Measurements from ENCODE around the gene EML1.

EML1 gene

DNA sequence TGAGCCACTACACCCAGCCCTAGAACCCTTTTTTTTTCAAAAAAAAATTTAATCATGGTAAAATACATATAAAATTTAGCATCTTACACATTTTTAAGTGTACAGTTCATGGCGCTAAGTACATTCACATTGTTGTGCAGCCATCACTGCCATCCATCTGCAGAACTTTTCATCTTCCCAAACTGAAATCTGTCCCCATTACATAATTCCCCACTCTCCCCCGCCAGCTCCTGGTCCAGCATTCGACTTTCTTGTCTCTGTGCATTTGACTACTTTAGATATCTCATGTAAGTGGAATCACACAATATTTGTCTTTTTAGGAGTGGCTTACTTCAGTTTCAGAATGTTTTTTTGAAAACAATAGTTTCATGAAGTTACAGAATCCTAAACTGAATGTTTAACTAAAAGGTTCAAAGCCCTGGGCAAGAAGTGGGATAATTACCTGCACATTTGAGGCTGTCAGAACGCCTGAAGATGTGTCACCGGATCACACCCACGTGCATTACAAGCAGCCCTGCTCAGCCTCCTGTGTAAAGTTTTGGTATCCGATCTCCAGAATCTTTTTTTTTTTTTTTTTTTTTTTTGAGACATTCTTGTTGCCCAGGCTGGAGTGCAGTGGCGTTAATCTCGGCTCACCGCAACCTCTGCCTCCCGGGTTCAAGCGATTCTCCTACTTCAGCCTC lies 12.7 kb downstream of the EML1 start:
- DNase-seq (ENCODE audit: low read depth): no peak

DNA sequence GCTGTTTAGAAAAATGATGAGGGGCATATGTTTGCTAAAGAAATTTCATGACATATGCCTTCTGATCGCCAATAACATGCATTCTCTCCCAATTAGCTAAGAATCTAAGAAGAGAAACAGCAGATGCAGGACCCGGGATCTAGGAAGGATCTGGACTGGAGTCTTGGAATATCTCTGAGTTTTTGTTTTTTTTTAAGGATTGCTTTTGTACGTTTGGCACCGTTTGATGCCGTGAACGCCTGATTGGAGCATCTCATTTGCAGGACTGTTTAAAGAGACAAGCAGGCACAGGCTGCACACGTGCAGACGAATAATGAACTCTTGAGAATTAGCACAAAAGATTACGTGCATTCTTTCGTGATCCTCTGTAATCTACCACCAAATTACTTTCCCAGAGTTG lies 13.6 kb downstream of the EML1 start:
- DNase-seq (ENCODE audit: low read depth): no peak

DNA sequence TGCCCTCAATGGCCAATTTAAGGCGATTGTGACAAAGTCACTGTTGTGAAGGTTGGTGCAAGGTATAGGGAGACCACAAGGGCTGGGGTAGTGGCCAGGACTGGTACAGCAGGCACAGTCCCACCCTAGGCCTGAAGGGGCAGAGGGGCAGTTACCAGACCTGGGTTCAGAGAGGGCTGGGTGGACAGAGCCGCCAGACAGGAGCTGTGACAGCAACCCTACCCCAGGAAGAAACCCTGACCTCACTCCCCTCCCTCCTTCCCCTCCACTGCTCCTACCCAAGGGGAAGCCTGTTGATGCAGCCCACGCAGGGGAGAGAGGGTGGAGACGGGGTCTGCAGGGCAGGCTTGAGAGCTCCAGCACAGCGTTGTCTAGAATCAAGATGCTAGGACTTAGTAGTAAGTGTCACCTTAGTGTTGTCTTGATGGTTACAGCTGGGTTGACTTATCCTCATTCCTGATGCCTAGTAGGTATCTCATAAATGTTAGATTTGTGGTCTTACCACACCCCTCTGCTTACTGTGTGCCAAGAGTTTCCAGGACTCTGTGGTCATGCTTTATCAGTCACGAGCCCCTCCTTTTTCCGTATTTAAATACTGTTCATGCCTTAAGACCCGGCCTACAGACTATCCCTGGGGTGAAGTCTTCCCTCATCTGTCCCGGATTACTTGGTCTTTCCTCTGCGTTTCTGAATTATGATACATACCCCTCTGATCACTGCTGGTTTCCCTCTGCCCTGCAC lies 14.4 kb downstream of the EML1 start:
- DNase-seq (ENCODE audit: low read depth): no peak

DNA sequence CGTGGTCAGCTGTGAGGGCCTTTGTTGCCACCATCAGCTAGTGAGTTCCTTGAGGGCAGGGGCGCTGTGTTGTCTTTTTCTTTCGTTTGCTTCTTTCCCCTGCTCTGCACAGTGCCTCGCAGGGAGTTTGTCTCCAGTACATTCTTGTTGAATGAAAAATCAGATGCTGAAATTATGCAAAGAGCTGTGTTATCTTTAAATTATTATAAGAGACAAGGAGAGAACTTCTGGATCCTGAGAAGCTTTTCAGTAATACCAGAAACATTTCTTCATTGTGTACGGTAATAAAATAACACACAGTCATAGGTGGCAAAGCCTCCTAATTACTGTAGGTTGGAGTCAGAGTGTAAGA lies 14.9 kb downstream of the EML1 start:
- no peak for DNase-seq (ENCODE audit: low read depth)

DNA sequence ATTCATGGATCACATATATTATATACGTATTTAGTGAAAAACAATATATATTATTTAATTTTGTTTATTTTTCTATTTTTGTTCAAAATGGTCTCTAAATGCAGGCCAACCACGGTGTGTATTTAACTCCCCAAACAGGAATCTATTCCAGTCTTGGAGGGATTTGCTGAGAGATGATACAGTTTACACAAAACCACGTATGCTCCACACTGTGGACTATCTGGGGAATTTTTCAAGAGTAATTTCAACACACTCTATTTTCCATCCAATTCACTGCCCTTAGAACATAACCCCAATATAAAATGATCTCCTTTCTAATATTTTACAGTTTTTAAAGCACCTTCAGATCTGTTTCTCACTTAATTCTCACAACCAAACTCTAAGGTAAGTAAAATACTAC lies 15.3 kb downstream of the EML1 start:
- DNase-seq (ENCODE audit: low read depth): no peak

DNA sequence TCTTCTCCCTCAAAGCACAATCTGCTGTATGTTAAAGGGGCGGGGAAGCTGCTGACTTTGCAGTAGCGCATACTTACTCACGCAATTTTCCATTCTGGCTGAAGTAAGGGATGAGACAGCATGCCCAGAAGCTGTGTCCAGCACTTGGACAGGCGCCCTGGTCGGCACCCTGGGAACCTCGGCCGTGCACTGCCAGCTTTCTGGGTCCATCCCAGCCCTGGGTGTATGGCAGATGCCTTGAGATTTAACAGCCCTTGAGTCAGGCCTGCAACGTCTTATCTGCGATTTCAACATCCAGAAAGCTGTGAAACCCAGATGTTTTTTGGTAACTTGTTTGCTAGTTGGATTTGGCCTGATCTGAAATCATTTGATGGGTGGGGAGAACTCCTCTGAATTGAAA lies 16.1 kb downstream of the EML1 start:
- no peak for DNase-seq (ENCODE audit: low read depth)

DNA sequence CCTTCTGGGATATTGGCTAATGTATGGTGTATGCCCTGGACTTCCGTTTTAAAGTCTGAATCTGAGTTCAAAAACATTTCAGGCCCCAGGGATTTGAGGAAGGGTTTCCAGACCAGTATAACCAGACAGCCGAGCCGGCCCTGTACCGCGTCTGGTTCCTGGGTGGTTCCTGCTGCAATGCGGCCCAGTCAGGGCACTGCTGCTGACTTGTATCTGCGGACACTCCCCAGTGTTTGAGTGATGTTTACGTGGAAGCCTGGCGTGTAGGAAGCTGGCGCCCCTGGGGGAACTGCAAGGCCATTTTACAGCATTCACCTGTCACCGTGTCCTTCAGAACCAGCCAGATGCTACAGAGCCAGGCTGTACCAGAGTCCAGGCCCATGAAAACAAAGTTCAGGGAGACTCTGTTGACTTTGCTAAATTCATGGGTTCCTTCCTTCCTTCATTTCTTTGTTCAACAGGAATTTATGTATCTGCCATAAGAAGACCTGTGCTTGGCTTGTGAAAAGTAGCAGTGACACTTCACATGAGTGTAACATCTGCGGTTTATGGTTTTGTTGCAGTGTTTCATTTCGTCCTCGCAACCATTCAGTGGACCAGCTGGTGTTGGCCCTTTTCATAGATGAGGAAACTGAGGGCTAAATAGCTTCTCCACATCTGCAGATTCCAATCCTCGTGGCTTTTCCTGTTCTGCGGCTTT lies 16.8 kb downstream of the EML1 start:
- no peak for DNase-seq (ENCODE audit: low read depth)

DNA sequence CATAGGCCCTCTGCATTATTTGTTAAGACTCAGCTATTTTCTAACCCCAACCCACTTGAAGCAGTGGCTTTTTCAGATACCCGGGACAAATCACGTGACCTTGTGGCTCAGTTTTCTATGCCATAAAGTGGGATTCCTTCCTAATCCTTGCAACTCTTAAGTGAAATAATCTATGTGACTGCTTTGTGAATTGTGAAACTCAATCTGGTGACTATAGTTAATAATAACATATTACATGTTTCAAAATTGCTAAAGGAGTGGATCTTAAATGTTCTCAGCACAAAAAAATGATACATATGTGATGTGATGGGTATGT lies 17.3 kb downstream of the EML1 start:
- no peak for DNase-seq (ENCODE audit: low read depth)

DNA sequence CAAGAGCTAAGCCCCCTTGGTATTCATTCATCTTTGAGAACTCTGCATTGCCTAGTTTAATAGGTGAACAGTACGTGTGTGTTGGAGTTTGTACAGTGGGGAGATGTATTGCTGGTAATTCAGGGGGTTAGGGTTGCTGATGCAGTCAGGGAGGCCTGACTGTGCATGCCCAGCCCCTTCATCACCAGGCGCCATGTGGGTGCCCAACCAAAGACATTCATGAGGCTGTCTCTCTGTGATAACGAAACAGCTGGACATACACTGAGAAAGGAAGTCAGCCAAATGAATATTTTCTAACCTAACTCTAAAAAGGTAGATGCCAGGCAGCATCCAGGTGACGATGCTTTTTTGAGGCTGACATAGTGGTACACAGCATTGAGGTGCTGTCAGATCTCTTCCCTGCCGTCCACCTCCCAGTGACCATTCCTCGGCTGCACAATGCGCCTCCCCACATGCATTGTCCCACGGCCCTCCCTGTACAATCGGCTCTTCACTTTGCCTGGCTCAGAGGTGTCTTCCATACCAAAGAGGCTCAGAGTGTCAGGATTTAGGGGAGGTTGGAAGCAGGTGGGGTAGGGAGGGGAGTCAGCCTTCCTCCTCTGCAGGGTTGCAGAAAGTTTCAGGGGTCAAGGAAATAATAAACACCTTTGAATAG lies 19.0 kb downstream of the EML1 start:
- DNase-seq (ENCODE audit: low read depth): no peak

DNA sequence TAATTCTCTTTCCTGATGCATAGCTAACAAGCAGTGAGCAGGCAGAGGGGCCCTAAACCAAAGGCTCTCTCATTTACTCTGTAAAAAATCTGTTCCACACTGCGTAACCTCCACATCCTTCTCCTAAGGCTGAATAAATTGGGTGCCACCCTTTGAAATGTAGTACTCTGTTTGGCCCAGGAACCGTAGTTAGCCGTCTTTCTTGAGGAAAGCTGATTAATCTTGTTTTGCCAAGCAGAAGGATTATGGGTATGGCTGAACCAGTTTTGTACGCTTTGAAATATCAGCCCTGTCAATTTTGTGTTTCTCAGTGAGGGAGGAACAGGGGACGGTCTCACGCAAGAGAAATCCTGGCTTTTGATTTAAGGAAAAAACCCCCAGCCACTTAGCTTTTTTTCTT lies 19.7 kb downstream of the EML1 start:
- DNase-seq (ENCODE audit: low read depth): no peak

DNA sequence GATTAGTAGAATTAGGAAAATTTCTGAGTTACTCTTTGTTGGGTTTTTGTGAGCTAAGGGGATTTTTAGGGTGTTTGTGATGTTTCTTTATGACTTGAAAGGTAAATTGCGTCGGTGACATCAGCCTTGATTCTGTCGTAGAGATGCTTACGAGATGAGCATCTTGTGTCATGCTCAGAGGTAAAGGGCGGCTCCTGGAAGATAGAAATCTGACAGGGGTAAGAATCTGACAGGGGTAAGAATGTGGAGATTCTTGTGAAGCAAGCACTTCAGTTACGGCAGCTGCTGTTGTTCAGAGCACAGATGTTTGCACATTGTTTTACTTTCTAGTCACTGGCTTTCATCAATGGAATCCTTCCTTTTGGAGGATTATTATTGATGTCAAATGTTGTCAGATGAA lies 22.5 kb downstream of the EML1 start:
- DNase-seq (ENCODE audit: low read depth): no peak

DNA sequence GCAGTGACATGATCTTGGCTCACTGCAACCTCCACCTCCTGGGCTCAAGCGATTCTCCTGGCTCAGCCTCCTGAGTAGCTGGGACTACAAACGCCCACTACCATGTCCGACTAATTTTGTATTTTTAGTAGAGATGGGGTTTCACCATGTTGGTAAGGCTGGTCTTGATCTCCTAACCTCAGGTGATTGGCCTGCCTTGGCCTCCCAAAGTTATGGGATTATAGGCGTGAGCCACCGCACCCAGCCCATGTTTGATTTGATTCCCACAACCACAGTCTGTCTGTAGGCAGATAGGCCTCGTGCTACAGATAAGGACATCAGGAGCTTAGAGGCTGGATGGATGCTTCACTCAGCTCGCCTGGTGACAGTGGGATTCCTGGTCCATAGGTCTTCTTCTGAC lies 23.0 kb downstream of the EML1 start:
- no peak for DNase-seq (ENCODE audit: low read depth)

DNA sequence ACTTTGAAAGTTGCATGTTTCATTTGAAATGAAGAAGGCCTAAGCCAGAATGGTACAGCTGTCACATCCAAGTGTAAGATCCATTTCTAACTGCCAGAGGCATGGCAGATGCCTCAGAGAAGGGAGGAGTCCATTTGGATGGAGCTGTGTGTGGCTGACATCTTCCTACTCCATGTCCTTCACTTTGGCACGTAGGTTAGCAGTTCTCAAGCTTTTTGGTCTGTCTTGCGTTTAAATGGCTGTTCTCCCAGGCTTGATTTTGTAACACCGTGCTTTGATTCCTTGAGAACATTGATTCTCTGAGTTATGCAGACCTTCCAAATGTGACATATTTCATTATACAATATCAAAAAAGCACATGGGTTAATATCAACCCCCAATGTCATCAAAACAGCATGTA lies 23.4 kb downstream of the EML1 start:
- DNase-seq (ENCODE audit: low read depth): no peak

DNA sequence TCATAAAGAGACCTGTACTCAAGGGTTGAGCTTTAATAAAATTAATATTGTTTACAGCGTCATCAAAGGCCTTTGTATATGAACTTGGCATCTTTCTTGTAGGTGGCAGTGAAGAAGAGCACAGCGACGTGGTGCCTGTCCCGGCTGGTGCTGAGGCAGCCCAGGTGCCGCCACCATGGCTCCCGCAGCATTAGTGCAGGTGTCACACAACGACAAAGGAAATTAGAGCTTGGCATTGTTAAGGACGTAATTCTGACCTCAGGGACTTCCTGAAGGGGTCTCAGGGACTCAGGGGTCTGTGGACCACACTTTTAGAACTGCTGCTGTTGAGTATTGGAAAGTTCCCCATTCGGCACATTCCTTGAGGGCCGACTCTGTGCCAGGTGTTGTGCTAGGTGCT lies 24.1 kb downstream of the EML1 start:
- no peak for DNase-seq (ENCODE audit: low read depth)

DNA sequence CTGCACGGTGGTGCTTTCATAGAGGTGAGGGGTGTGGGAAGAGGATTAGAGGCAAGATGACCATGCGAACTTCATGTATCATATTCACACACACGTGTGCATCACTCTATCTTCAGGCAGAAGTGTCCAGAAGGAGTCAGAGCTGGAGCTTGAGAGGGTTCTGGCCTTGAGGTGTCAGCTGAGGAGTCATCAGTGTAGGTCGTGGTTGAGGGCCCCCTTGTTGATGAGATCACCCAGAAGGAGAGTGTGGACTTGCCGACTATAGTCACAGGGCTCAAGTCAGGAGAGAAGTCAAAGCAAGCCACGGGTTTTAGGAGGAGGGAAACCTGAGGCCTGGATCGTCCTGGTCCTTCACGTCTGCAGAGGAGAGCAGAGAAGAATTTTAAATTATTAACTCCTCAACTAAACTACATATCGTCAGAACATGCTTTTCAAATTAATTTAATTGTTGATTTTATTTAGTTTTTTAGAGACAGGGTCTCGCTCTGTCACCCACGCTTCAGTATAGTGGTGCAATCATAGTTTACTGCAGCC lies 25.4 kb downstream of the EML1 start:
- no peak for DNase-seq (ENCODE audit: low read depth)

DNA sequence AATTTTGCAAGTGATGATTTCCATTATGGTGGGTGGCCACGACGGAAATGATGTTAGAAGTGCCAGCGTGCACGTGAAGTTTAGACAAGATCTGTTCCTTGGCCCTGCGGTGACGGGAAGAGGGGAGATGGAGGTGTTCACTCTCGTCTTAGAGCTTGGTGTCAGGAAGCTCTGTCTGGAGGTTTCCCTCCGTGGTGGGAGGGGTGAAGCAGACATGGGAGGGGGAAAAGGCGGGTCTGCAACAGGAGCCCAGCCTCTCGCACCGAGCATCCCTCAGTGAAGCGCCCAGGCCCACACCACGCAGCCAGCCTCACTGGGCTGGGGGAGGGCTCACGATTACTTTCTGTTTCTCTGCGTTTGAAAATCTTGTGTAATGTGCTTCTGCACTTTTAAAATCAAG lies 26.3 kb downstream of the EML1 start:
- peak; percentile 0 for DNase-seq (ENCODE audit: low read depth)

DNA sequence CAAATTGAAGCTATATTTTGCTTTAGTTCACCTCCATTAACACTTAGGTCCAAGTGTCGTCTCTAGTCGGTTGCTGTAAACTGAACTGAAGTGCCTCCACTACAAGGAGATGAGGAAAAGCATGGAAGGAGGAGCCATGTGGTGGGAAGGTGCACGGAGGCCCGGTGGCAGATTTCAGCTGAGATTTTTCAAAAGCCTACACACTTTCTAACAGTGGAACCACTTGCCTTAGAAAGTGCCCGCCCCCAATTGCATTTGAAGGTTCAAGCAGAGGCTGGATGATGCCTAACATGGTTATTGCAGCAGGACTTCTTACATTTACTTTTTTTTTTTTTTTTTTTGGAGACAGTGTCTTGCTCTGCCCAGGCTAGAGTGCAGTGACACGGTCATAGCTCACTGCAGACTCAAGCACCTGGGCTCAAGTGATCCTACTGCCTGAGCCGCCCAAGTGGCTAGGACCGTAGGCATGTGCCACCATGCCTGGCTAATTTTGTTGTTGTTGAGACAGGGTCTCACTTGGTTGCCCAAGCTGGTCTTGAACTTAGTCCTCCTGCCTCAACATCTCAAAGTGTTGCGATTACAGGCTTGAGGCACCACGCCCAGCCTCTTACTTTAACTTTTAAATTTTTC lies 27.6 kb downstream of the EML1 start:
- DNase-seq (ENCODE audit: low read depth): no peak

DNA sequence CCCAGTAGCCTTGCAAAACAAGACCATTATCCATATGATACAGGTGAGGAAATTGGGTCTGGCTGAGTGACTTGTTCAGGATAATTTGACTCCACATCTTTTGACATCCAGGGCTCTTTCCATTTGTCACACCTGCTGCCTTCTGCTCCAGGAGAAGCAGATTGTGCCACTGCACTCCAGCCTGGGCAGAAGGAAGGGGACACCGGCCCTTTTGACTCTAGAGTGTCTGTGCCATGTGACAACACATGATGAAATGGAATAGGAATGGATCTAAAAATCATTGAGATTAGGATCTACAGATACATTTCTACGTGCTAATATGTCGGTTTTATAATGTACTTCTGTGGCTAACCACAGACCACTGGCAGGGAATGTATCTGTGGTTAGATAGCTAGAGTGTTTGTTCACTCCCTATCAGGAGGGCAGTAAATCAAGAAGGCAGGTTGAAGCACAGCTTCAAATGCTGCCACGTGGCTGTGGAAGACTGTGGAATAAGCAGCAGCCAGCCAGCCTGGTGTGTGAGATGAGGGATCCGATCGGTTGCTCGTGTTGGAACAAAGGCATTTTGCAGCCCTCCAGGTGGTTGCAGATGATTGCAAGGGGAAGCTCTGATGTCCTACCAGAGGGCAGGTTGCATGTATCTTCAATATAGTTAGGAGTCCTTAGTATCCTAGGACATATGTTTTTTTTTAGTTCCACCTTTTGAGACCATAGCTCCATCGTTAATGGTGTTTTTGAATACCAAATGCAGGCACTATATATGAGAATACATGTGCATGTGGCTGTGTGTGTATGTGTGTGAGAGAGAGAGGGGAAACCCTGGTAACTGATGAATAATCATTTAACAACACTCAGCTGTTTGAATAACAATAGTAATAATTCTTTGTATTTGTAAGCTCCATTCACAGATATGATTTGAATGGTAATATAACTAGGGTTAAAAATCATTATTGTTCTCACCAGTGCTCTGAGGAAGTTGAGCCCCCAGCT lies 28.6 kb downstream of the EML1 start:
- no peak for DNase-seq (ENCODE audit: low read depth)

DNA sequence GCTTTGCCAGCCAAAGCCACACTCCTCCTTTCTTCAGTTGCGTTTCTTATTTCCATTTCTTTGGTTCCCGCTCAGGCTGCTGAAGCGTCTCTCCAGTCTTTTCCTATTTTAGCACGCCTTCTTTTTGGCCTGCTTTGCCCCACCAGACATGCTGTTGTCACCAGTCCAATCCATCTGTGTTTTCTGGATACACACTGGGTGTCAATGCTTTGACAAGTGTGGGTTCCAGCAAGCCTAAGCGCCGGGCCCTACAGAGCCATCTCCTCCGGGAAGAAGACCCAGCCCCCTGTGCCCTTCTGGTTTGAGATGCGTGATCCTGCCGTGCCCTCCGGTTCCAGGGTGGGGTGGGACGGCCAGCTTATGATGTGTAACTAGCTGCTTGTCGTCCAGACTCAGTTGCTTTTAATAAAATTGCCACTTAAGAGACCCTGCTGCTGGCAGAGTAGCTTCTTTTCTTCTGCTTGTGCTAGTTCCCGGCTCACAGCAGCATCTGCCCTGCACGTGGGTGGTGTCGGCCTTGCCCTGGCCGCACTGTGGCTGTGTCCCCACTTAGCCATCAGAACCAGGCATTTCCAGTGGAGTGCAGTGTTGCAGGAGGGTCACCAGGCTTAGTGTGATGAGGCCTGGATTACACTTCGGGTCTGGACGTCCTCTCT lies 29.7 kb downstream of the EML1 start:
- DNase-seq (ENCODE audit: low read depth): no peak

DNA sequence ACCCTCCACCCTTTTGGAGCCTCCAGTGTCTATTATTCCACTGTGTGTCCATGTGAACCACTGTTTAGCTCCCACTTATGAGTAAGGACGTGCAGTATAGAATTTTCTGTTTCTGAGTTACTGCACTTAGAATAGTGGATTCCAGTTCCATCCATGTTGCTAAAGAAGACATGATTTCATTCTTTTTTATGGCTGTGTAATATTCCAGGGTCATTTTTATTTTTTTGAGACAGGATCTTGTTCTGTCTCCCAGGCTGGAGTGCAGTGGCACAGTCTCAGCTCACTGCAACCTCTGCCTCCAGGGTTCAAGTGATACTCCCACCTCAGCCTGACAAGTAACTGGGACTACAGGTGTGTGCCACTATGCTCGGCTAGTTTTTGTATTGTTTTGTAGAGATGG lies 31.6 kb downstream of the EML1 start:
- no peak for DNase-seq (ENCODE audit: low read depth)

DNA sequence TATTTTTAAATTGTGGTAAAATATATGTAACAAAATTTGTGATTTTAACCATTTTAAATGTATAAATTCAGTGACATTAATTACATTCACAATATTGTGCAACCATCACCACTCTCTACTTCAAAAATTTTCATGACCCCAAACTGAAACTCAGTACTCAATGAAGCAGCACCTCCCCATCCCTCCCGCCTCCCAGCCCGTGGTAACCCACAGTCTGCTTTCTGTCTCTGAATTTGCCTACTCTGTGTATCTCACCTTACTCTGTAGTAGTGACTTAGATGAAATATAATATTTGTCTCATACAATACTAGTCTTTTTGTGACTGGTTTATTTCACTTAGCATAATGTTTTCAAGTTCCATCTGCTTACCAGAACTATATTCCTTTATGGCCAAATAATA lies 36.2 kb downstream of the EML1 start:
- no peak for DNase-seq (ENCODE audit: low read depth)

Data from stimulated activated CD4-positive, alpha-beta T cell treated with anti-CD3 and anti-CD28 coated beads, Interleukin-2, amount 100 ng/mL, for 4 hours (primary cell).